GM12878 (cell line): ENCODE measurements around the gene USP15. TPM values are rescaled to one million over a fixed set of nuclear protein-coding genes. Genes with fewer than 3 reads are reported as not detected.

ENCODE experiments used
- ATAC-seq: fragments of 200-7000 bp; cut with Tn5 transposase; 3 replicates; pipeline ENCODE4 v1.9.1; 2020; ENCODE audit warnings: mild to moderate bottlenecking, moderate library complexity
- BruUV-seq: library from RNA; stranded (reverse); fragments of 400-500 nt; replicated peaks from 2 replicates; lab custom pipeline; 2021; lab: Mats Ljungman, UMichigan
- CTCF ChIA-PET: fragments of 300-600 bp; sonication (Branson Sonifier 250); formaldehyde crosslinking; extraction: SDS; loops from one replicate; lab custom pipeline; 2021; ENCODE audit warnings: inconsistent platforms; lab: Yijun Ruan, JAX
- POLR2A ChIA-PET: fragments of 350-600 bp; formaldehyde crosslinking; extraction: SDS; loops from one replicate; lab custom pipeline; 2021; ENCODE audit warnings: inconsistent platforms; lab: Charles Lee
- RAD21 ChIA-PET: fragments of 300-600 bp; sonication (Branson Sonifier 250); formaldehyde crosslinking; loops from one replicate; lab custom pipeline; 2023; ENCODE audit warnings: antibody characterized with exemption; ENCODE audit not compliant: unreplicated experiment; lab: Charles Lee
- SMC1A ChIA-PET: fragments of 300-600 bp; sonication (Branson Sonifier 250); formaldehyde crosslinking; loops from one replicate; lab custom pipeline; 2023; ENCODE audit not compliant: unreplicated experiment, uncharacterized antibody; lab: Charles Lee
- DNase-seq: peaks from one replicate; pipeline ENCODE4 v3.0.0-alpha.2; 2011; ENCODE audit warnings: low read depth, low spot score
- FAIRE-seq: peaks from 3 replicates; lab custom pipeline; 2011; peaks lifted over from hg19 to GRCh38; lab: Jason Lieb, UNC
- H2AFZ ChIP-seq: 2 replicates; pipeline ENCODE4 v1.6.0; 2011; ENCODE audit warnings: low read depth, low read length, control low read depth; ENCODE audit not compliant: control insufficient read depth
- H3K27ac ChIP-seq: 2 replicates; pipeline ENCODE4 v1.5.1; 2011; ENCODE audit warnings: control low read depth; ENCODE audit not compliant: control insufficient read depth, insufficient read depth
- H3K27me3 ChIP-seq, 2 experiments: replicated peaks in 1 of 2; 2 replicates each; pipeline versions ENCODE4 v1.6.0 to v1.6.1; 2011; ENCODE audit warnings: low read length in 1 of 2; ENCODE audit not compliant: control insufficient read depth in 2 of 2, insufficient read depth in 2 of 2
- H3K36me3 ChIP-seq, 2 experiments: 2 replicates each; pipeline ENCODE4 v1.5.1; 2011; ENCODE audit warnings: low read length in 1 of 2; ENCODE audit not compliant: control insufficient read depth in 2 of 2, insufficient read depth in 2 of 2
- H3K4me1 ChIP-seq: 2 replicates; pipeline ENCODE4 v1.6.1; 2011; ENCODE audit warnings: mild to moderate bottlenecking, low read length, moderate library complexity, mixed read lengths; ENCODE audit not compliant: control insufficient read depth, insufficient read depth
- H3K4me2 ChIP-seq: 2 replicates; pipeline ENCODE4 v1.6.0; 2011; ENCODE audit warnings: control low read depth; ENCODE audit not compliant: control insufficient read depth, insufficient read depth
- H3K4me3 ChIP-seq: fragments of 200-600 bp; sonication (generic); 2 replicates; pipeline ENCODE4 v1.5.1; 2016
- H3K79me2 ChIP-seq: 2 replicates; pipeline ENCODE4 v1.6.0; 2011; ENCODE audit warnings: low read length; ENCODE audit not compliant: control insufficient read depth, insufficient read depth
- H3K9ac ChIP-seq: 2 replicates; pipeline ENCODE4 v1.8.0; 2011; ENCODE audit warnings: low read length, control low read depth, mixed read lengths; ENCODE audit not compliant: control insufficient read depth, insufficient read depth
- H3K9me3 ChIP-seq: replicated peaks from 3 replicates; pipeline ENCODE4 v1.5.1; 2011; ENCODE audit warnings: mild to moderate bottlenecking, low read length; ENCODE audit not compliant: control insufficient read depth, insufficient read depth
- H4K20me1 ChIP-seq: 2 replicates; pipeline ENCODE4 v1.6.0; 2011; ENCODE audit not compliant: control insufficient read depth, insufficient read depth
- BMI1 ChIP-seq: fragments of 450-650 bp; IDR thresholded peaks from 2 replicates; pipeline ENCODE4 v1.6.1; 2016; ENCODE audit warnings: mild to moderate bottlenecking, moderate library complexity, borderline replicate concordance
- GATAD2B ChIP-seq: fragments of 450-650 bp; conservative IDR thresholded peaks from 2 replicates; pipeline ENCODE4 v1.6.1; 2017; ENCODE audit warnings: low read depth, mild to moderate bottlenecking, moderate library complexity
- MYC ChIP-seq: IDR thresholded peaks from 2 replicates; pipeline ENCODE4 v1.6.1; 2011; ENCODE audit warnings: mild to moderate bottlenecking, low read length, moderate library complexity, inconsistent platforms; ENCODE audit not compliant: insufficient read depth, insufficient replicate concordance, insufficient read length, severe bottlenecking
- NBN ChIP-seq: fragments of 450-650 bp; IDR thresholded peaks from 2 replicates; pipeline ENCODE4 v1.6.1; 2016
- NFIC ChIP-seq: IDR thresholded peaks from 2 replicates; pipeline ENCODE4 v1.6.1; 2012; ENCODE audit warnings: low read depth, mild to moderate bottlenecking, inconsistent platforms, low read length, moderate library complexity
- PBX3 ChIP-seq: IDR thresholded peaks from 2 replicates; pipeline ENCODE4 v1.6.1; 2011; ENCODE audit warnings: mild to moderate bottlenecking, low read depth, low read length, moderate library complexity; ENCODE audit not compliant: insufficient replicate concordance
- RCOR1 ChIP-seq: conservative IDR thresholded peaks from 2 replicates; pipeline ENCODE4 v1.6.1; 2012; ENCODE audit warnings: low read depth, low read length, improper control_type of control experiment
- RELA ChIP-seq: fragments of 450-650 bp; IDR thresholded peaks from 2 replicates; pipeline ENCODE4 v1.8.0; 2014; ENCODE audit warnings: borderline replicate concordance; ENCODE audit not compliant: partially characterized antibody
- RUNX3 ChIP-seq: IDR thresholded peaks from 2 replicates; pipeline ENCODE4 v1.6.1; 2012; ENCODE audit warnings: low read length, inconsistent platforms
- STAT3 ChIP-seq: IDR thresholded peaks from 2 replicates; pipeline ENCODE4 v1.6.1; 2011; ENCODE audit warnings: low read depth, low read length, improper control_type of control experiment
- TCF7 ChIP-seq: IDR thresholded peaks from 2 replicates; pipeline ENCODE4 v1.6.1; 2014; ENCODE audit warnings: antibody characterized with exemption, borderline replicate concordance
- WGBS: methylation state at CpG from one replicate; pipeline ENCODE4 v1.1.6; 2016; ENCODE audit warnings: low lambda C conversion rate; ENCODE audit not compliant: insufficient replicate concordance, insufficient coverage; ENCODE audit errors: missing lambda C conversion rate; 5-methylcytosine and 5-hydroxymethylcytosine counted together
- in situ Hi-C: fragments of 300-500 bp; cut with MboI; formaldehyde crosslinking; loops from 9 replicates; pipeline ENCODE4 v1.14.3; 2018; ENCODE audit warnings: mixed read lengths
- intact Hi-C: fragments of 100-400 bp; cut with micrococcal nuclease; formaldehyde crosslinking; loops from one replicate; pipeline ENCODE4 v1.14.2; 2022; ENCODE audit not compliant: unreplicated experiment
- polyA plus RNA-seq, 11 experiments: library from polyadenylated mRNA; depleted of rRNA in 4 of 11; unstranded in 6 of 11; stranded (reverse) in 5 of 11; fragments of >200 nt; fragmentation: Nextera tagmentation in 4 of 11; fragmentation: Illumina TruSeq in 1 of 11; extraction: Ambion mirVana in 4 of 11; extraction: Trizol in 1 of 11; gene quantifications; 1 replicate in 1 of 11; 2 replicates in 10 of 11; pipeline versions ENCODE4 v1.2.1 to v1.2.3, GENCODE V29; 2011 to 2016; ENCODE audit warnings: inconsistent platforms in 2 of 11, missing spikeins in 2 of 11, low read depth in 1 of 11
- total RNA-seq, 4 experiments: library from RNA; depleted of rRNA in 3 of 4; stranded (reverse); fragments of >200 nt in 3 of 4; fragmentation: Illumina TruSeq in 1 of 4; extraction: Trizol in 1 of 4; gene quantifications; 2 replicates each; pipeline versions ENCODE4 v1.2.1 to v1.2.3, GENCODE V29; 2013 to 2021

USP15 gene
- total and polyA plus RNA-seq, 10 of the 15 experiments (the other 5 are each of a cell fraction or from before 2014, with no cell fraction given), result 57.6 to 101 (median 90.2) TPM

GRCh38 chr12:62320054-62320453 lies 59.9 kb downstream of the USP15 start (continued):
- no peak for TF ChIP-seq MYC
- TF ChIP-seq RUNX3, result no peak
- TF ChIP-seq, all 136 proteins: peak for 0

DNA sequence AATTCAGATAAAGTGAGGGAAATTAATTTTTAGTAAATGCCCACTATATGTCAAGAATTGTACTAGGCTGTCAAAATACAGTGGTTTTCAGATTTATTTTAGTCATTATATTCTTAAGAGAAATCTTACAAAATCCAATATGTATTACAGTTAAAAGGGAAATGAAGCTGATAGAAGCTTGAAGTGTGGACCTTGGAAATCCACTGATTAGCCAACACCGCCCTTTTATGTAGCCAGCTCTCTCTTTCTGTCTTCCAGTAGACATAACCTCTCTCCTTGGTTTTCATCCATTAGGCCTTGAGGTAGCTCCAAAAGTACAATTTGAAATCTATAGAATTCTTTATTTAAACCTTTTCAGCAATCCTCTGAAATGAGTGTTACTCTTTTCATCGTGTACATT lies 63.2 kb downstream of the USP15 start:
- no peak for DNase-seq
- H4K20me1 ChIP-seq, result no peaks in the 10 kb centered on the region
- ChIA-PET CTCF (interaction anchor here (1.9 kb wide), 1 partner anchor 10 kb away, joined by 4 read pairs; no protein-coding TSS in a partner anchor), POLR2A (no interaction called here), RAD21 (interaction anchor here (1.0 kb wide), 1 partner anchor 9 kb away, joined by 3 read pairs; no protein-coding TSS in a partner anchor), SMC1A (no interaction called here)
- H3K36me3 ChIP-seq, result peaks cover 2 to 8% of the 10 kb centered on the region in 2 experiments; a peak in 2 of 4 replicates
- H3K4me1 ChIP-seq, result no peaks in the 10 kb centered on the region
- WGBS, result 50% methylated on average over 2 of the region's 2 CpGs
- no peak overlapping the region for H3K4me2 ChIP-seq
- no peak for TF ChIP-seq NFIC
- TF ChIP-seq PBX3, result no peak
- TF ChIP-seq RELA, result no peak
- no peak for TF ChIP-seq STAT3
- TF ChIP-seq BMI1, result no peak
- TF ChIP-seq GATAD2B, result no peak
- TF ChIP-seq TCF7, result no peak
- no peak for TF ChIP-seq RCOR1
- no peak for TF ChIP-seq NBN
- no peak for ATAC-seq
- BruUV-seq, result TSS peak; percentile 4
- H3K27me3 ChIP-seq, result no peaks in the 10 kb centered on the region
- H3K9ac ChIP-seq, result no peak overlapping the region
- no peak for FAIRE-seq
- in situ Hi-C loops (no loop called here), intact Hi-C loops (no loop called here)
- no peak overlapping the region for H2AFZ ChIP-seq
- H3K79me2 ChIP-seq, result no peaks in the 10 kb centered on the region
- H3K4me3 ChIP-seq, result no peak overlapping the region
- no peak overlapping the region for H3K27ac ChIP-seq
- H3K9me3 ChIP-seq, result no peaks in the 10 kb centered on the region; the same call in 2 of the 3 replicates
